Measurements from ENCODE around the gene LHFPL6. TPM values are rescaled to one million over a fixed set of nuclear protein-coding genes. Genes with fewer than 3 reads are reported as not detected.

The LHFPL6 gene
- total RNA-seq, 1 donor from 2014 or later: 38.5 TPM

- TF ChIP-seq CTCF (IDR thresholded peaks at IDR 0.05; ENCODE audit: unreplicated experiment): no peak
- Mint-ChIP-seq H3K27ac (ENCODE audit: unreplicated experiment) (no peak overlapping the region), H3K4me3 (ENCODE audit: unreplicated experiment) (no peak overlapping the region), H3K4me1 (ENCODE audit: unreplicated experiment) (peaks cover 7% of the 10 kb centered on the region), H3K9me3 (ENCODE audit: unreplicated experiment) (no peaks in the 10 kb centered on the region), H3K27me3 (ENCODE audit: unreplicated experiment) (no peaks in the 10 kb centered on the region), H3K36me3 (ENCODE audit: low read depth, unreplicated experiment) (no peaks in the 10 kb centered on the region)
- DNase-seq (ENCODE audit: low spot score): no peak
Measured at GRCh38 chr13:39515224-39515714, 87.7 kb downstream of the LHFPL6 start.

DNA sequence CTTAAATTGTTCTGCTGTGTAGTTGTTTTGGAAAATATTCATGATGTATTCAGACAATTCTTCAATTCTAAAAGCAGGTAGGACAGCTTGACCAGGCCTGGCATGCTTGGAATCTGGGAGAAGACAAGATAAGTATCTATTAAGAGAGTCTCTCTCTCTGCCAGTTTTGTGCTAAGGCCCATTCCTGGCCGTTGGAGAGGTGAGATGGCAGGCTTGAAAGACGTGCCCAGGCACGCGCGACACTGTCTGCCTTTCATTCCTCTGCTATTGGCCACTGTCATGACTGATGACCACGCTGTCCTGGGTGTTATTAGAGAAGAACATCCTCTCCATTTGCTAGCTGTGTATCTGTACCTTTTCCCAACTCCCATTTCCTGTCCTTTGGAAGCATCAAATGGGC lies 90.3 kb downstream of the LHFPL6 start:
- no peaks in the 10 kb centered on the region for H3K9me3 Mint-ChIP-seq (ENCODE audit: unreplicated experiment)
- TF ChIP-seq CTCF (IDR thresholded peaks at IDR 0.05; ENCODE audit: unreplicated experiment): no peak
- peaks cover 3% of the 10 kb centered on the region for H3K27me3 Mint-ChIP-seq (ENCODE audit: unreplicated experiment)
- no peaks in the 10 kb centered on the region for H3K36me3 Mint-ChIP-seq (ENCODE audit: low read depth, unreplicated experiment)
- H3K27ac Mint-ChIP-seq (ENCODE audit: unreplicated experiment): no peak overlapping the region
- no peak overlapping the region for H3K4me3 Mint-ChIP-seq (ENCODE audit: unreplicated experiment)
- no peak for DNase-seq (ENCODE audit: low spot score)
- H3K4me1 Mint-ChIP-seq (ENCODE audit: unreplicated experiment): peaks cover 7% of the 10 kb centered on the region

- no peak overlapping the region for H3K4me3 Mint-ChIP-seq (ENCODE audit: unreplicated experiment)
- no peak for DNase-seq (ENCODE audit: low spot score)
- H3K36me3 Mint-ChIP-seq (ENCODE audit: low read depth, unreplicated experiment): no peaks in the 10 kb centered on the region
- no peak overlapping the region for H3K27ac Mint-ChIP-seq (ENCODE audit: unreplicated experiment)
- H3K4me1 Mint-ChIP-seq (ENCODE audit: unreplicated experiment): peaks cover 15% of the 10 kb centered on the region
- no peaks in the 10 kb centered on the region for H3K9me3 Mint-ChIP-seq (ENCODE audit: unreplicated experiment)
- no peak for TF ChIP-seq CTCF (IDR thresholded peaks at IDR 0.05; ENCODE audit: unreplicated experiment)
- H3K27me3 Mint-ChIP-seq (ENCODE audit: unreplicated experiment): peaks cover 4% of the 10 kb centered on the region
Measured at GRCh38 chr13:39510316-39510695, 92.7 kb downstream of the LHFPL6 start.

DNA sequence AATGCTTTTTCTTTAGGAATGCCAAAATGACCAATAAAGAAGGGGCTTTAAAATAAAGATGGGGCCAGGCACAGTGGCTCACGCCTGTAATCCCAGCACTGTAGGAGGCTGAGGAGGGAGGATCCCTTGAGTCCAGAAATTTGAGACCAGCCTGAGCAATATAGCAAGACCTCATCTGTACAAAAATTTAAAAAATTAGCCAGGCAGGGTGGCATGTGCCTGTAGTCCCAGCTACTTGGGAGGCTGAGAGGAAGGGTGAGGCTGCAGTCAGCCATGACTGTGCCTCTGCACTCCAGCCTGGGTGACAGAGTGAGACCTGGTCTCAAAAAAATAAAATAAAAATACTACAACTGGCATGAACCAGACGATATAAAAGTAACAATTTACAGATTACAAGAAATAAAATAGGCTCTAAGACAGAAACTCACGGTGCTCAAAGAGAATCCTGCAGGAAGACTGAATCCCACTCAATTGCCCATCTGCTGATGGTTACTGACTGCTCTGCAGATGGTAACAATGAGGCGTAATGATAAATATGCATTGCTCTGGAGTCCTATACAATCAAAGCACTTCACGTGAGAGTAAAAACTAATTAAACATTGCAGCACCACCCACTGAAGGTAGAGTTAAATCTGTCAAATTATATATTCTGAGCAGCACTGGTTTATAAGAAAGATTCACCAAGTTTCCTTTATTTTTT lies 93.2 kb downstream of the LHFPL6 start:
- no peak for TF ChIP-seq CTCF (IDR thresholded peaks at IDR 0.05; ENCODE audit: unreplicated experiment)
- no peak overlapping the region for H3K27ac Mint-ChIP-seq (ENCODE audit: unreplicated experiment)
- H3K27me3 Mint-ChIP-seq (ENCODE audit: unreplicated experiment): peaks cover 6% of the 10 kb centered on the region
- no peak for DNase-seq (ENCODE audit: low spot score)
- H3K9me3 Mint-ChIP-seq (ENCODE audit: unreplicated experiment): no peaks in the 10 kb centered on the region
- H3K4me1 Mint-ChIP-seq (ENCODE audit: unreplicated experiment): peaks cover 20% of the 10 kb centered on the region
- H3K4me3 Mint-ChIP-seq (ENCODE audit: unreplicated experiment): no peak overlapping the region
- H3K36me3 Mint-ChIP-seq (ENCODE audit: low read depth, unreplicated experiment): no peaks in the 10 kb centered on the region

DNA sequence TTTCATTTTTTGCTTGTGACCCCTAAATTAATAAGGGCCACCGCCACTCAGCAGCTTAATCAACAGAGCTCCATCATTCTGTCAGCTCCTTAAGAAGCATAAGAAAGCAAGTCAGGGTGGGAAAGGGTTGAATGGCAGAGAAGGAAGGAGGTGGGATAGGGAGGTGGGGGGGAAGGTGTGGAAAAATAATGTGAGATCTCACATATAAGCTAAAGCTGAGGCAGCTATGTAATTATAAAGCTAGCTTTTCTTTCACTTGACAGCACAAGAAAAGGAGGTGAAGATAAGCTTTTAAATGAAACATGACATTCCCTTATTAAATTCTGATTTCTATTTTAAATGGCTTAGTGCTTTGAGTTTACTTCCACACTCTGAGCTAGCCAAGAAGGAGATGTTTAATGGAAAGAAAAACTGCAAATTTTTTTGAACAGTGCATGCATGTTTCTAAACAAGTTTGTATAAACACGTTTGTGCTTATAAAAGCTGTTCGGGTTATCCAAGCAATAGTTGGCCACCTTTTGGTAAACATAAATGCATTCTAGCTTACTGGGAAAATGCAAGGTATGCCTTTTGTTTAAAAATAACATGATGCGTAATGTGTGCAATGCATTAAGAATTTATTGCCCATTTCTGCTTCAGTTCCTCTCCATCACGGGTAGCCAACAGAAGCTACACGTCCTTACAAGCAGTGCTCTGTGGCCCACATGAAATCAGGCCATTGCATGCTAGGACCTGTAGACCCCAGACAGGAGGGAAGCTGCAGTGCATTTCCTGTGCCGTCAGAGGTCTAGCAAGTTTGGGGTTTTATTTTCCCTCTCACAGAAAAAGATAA lies 96.2 kb downstream of the LHFPL6 start:
- Mint-ChIP-seq H3K9me3 (ENCODE audit: unreplicated experiment) (no peaks in the 10 kb centered on the region), H3K27ac (ENCODE audit: unreplicated experiment) (no peak overlapping the region), H3K27me3 (ENCODE audit: unreplicated experiment) (peaks cover 6% of the 10 kb centered on the region), H3K4me3 (ENCODE audit: unreplicated experiment) (no peak overlapping the region), H3K4me1 (ENCODE audit: unreplicated experiment) (peaks cover 16% of the 10 kb centered on the region), H3K36me3 (ENCODE audit: low read depth, unreplicated experiment) (no peaks in the 10 kb centered on the region)
- TF ChIP-seq CTCF (IDR thresholded peaks at IDR 0.05; ENCODE audit: unreplicated experiment): no peak
- no peak for DNase-seq (ENCODE audit: low spot score)
